Trophoblast cell (in vitro differentiated cells and primary cell): ENCODE results near the gene HUS1.

Source experiments
- DNase-seq, 2 donors: peaks; one replicate each; pipeline ENCODE4 v3.0.0-alpha.2; 2016
- H2AFZ ChIP-seq: 2 replicates; pipeline ENCODE4 v1.6.1; 2013; ENCODE audit warnings: low read length, moderate library complexity, mild to moderate bottlenecking; ENCODE audit not compliant: insufficient read depth, poor library complexity
- H2AK5ac ChIP-seq: 2 replicates; pipeline ENCODE4 v1.6.1; 2013; ENCODE audit warnings: mild to moderate bottlenecking, low read length
- H2BK120ac ChIP-seq: 2 replicates; pipeline ENCODE4 v1.6.1; 2013; ENCODE audit warnings: low read length, mild to moderate bottlenecking, moderate library complexity; ENCODE audit not compliant: insufficient read depth, poor library complexity
- H2BK12ac ChIP-seq: 2 replicates; pipeline ENCODE4 v1.6.1; 2013; ENCODE audit warnings: mild to moderate bottlenecking, low read length, moderate library complexity
- H2BK5ac ChIP-seq: 2 replicates; pipeline ENCODE4 v1.6.1; 2013; ENCODE audit warnings: low read length, low read depth, moderate library complexity, mild to moderate bottlenecking; ENCODE audit not compliant: poor library complexity
- H3K14ac ChIP-seq: 2 replicates; pipeline ENCODE4 v1.6.1; 2013; ENCODE audit warnings: mild to moderate bottlenecking, low read length
- H3K18ac ChIP-seq: 2 replicates; pipeline ENCODE4 v1.6.1; 2013; ENCODE audit warnings: mild to moderate bottlenecking, low read length
- H3K23ac ChIP-seq: 2 replicates; pipeline ENCODE4 v1.6.1; 2013; ENCODE audit warnings: low read length
- H3K27ac ChIP-seq: 2 replicates; pipeline ENCODE4 v1.5.1; 2013; ENCODE audit warnings: low read depth, mild to moderate bottlenecking, inconsistent platforms, low read length, moderate library complexity
- H3K27me3 ChIP-seq: 2 replicates; pipeline ENCODE4 v1.6.1; 2013; ENCODE audit warnings: inconsistent platforms, mild to moderate bottlenecking, low read length, moderate library complexity; ENCODE audit not compliant: insufficient read depth
- H3K36me3 ChIP-seq, 2 experiments: 1 replicate in 1 of 2; 2 replicates in 1 of 2; pipeline ENCODE4 v1.6.1; 2013; ENCODE audit warnings: low read length in 2 of 2, mild to moderate bottlenecking in 2 of 2, moderate library complexity in 1 of 2; ENCODE audit not compliant: insufficient read depth in 2 of 2, control insufficient read depth in 1 of 2
- H3K4ac ChIP-seq: 2 replicates; pipeline ENCODE4 v1.6.1; 2013; ENCODE audit warnings: low read depth, mild to moderate bottlenecking, low read length, moderate library complexity
- H3K4me1 ChIP-seq, 2 experiments: 1 replicate in 1 of 2; 2 replicates in 1 of 2; pipeline ENCODE4 v1.6.1; 2013; ENCODE audit warnings: low read length in 2 of 2, mild to moderate bottlenecking in 2 of 2, moderate library complexity in 1 of 2; ENCODE audit not compliant: insufficient read depth in 2 of 2, control insufficient read depth in 1 of 2
- H3K4me2 ChIP-seq: 2 replicates; pipeline ENCODE4 v1.6.1; 2013; ENCODE audit warnings: inconsistent platforms, mild to moderate bottlenecking, low read length, moderate library complexity
- H3K4me3 ChIP-seq: 2 replicates; pipeline ENCODE4 v1.5.1; 2013; ENCODE audit warnings: mild to moderate bottlenecking, low read depth, low read length, inconsistent platforms
- H3K79me1 ChIP-seq: one replicate; pipeline ENCODE4 v1.6.1; 2013; ENCODE audit warnings: low read length
- H3K79me2 ChIP-seq: 2 replicates; pipeline ENCODE4 v1.6.1; 2013; ENCODE audit warnings: low read length, mild to moderate bottlenecking; ENCODE audit not compliant: control insufficient read depth, insufficient read depth, poor library complexity
- H3K9ac ChIP-seq: 2 replicates; pipeline ENCODE4 v1.6.1; 2013; ENCODE audit warnings: mild to moderate bottlenecking, low read length
- H3K9me3 ChIP-seq: 2 replicates; pipeline ENCODE4 v1.6.1; 2013; ENCODE audit warnings: low read depth, mild to moderate bottlenecking, control low read depth, inconsistent platforms, low read length; ENCODE audit not compliant: insufficient read depth
- H4K12ac ChIP-seq: 2 replicates; pipeline ENCODE4 v1.6.1; 2013; ENCODE audit warnings: low read depth, mild to moderate bottlenecking, low read length, moderate library complexity
- H4K8ac ChIP-seq: 2 replicates; pipeline ENCODE4 v1.6.1; 2013; ENCODE audit warnings: low read depth, mild to moderate bottlenecking, low read length, moderate library complexity
- H4K91ac ChIP-seq: one replicate; pipeline ENCODE4 v1.6.1; 2013; ENCODE audit warnings: low read depth, mild to moderate bottlenecking, low read length, moderate library complexity
- WGBS: extraction: QIAGEN DNeasy Blood & Tissue Kit; methylation state at CpG from one replicate; pipeline ENCODE4 v1.1.7; 2013; ENCODE audit warnings: missing lambda C conversion rate; ENCODE audit not compliant: insufficient read length, insufficient coverage; ENCODE audit errors: extremely low coverage; 5-methylcytosine and 5-hydroxymethylcytosine counted together

HUS1 gene

GRCh38 chr7:47956220-47956619 is 23.2 kb downstream of the HUS1 start:
- no peak overlapping the region for H4K91ac ChIP-seq
- WGBS = no CpG with 5 or more reads among the region's 6 CpGs
- no peak overlapping the region for H4K12ac ChIP-seq
- H3K4me1 ChIP-seq = no peaks in the 10 kb centered on the region
- no peak overlapping the region for H3K23ac ChIP-seq
- H3K4ac ChIP-seq = no peak overlapping the region
- H3K14ac ChIP-seq = no peak overlapping the region
- no peak overlapping the region for H3K4me3 ChIP-seq
- no peaks in the 10 kb centered on the region for H3K79me1 ChIP-seq
- no peak overlapping the region for H3K18ac ChIP-seq
- H2BK120ac ChIP-seq = no peak overlapping the region
- H2BK12ac ChIP-seq = no peak overlapping the region
- DNase-seq = no peak
- H3K27ac ChIP-seq = no peak overlapping the region
- no peaks in the 10 kb centered on the region for H3K9me3 ChIP-seq
- H2AFZ ChIP-seq = no peak overlapping the region
- no peak overlapping the region for H3K9ac ChIP-seq
- H2BK5ac ChIP-seq = no peak overlapping the region
- no peaks in the 10 kb centered on the region for H3K27me3 ChIP-seq
- peaks cover under 1 to 15% of the 10 kb centered on the region in 2 experiments for H3K36me3 ChIP-seq
- no peak overlapping the region for H2AK5ac ChIP-seq
- no peaks in the 10 kb centered on the region for H3K79me2 ChIP-seq
- H4K8ac ChIP-seq = no peak overlapping the region
- no peak overlapping the region for H3K4me2 ChIP-seq

GRCh38 chr7:47954231-47954911 is 25.0 kb downstream of the HUS1 start:
- Histone ChIP-seq H3K79me2 (no peaks in the 10 kb centered on the region), H4K12ac (no peak overlapping the region), H3K18ac (no peak overlapping the region), H3K27ac (no peak overlapping the region), H2BK12ac (no peak overlapping the region), H3K4me3 (no peak overlapping the region), H4K8ac (no peak overlapping the region), H3K4me2 (no peak overlapping the region), H3K4me1 (no peaks in the 10 kb centered on the region), H4K91ac (no peak overlapping the region), H2BK120ac (no peak overlapping the region), H3K4ac (no peak overlapping the region), H3K23ac (no peak overlapping the region), H3K79me1 (no peaks in the 10 kb centered on the region), H2BK5ac (no peak overlapping the region), H2AFZ (no peak overlapping the region), H3K14ac (no peak overlapping the region), H2AK5ac (no peak overlapping the region), H3K9ac (no peak overlapping the region), H3K27me3 (no peaks in the 10 kb centered on the region), H3K36me3 (peaks cover 0 to 15% of the 10 kb centered on the region in 2 experiments), H3K9me3 (no peaks in the 10 kb centered on the region)
- DNase-seq = no peak
- no CpG with 5 or more reads among the region's 4 CpGs for whole genome bisulfite sequencing

GRCh38 chr7:47953822-47954221 is 25.6 kb downstream of the HUS1 start:
- Histone ChIP-seq H3K18ac (no peak overlapping the region), H3K79me1 (no peaks in the 10 kb centered on the region), H3K27ac (no peak overlapping the region), H3K36me3 (peaks cover 0 to 15% of the 10 kb centered on the region in 2 experiments), H4K8ac (no peak overlapping the region), H3K4ac (no peak overlapping the region), H2BK5ac (no peak overlapping the region), H3K23ac (no peak overlapping the region), H3K4me3 (no peak overlapping the region), H4K12ac (no peak overlapping the region), H4K91ac (no peak overlapping the region), H3K4me2 (no peak overlapping the region), H3K4me1 (peaks cover 0 to under 1% of the 10 kb centered on the region in 2 experiments), H3K79me2 (no peaks in the 10 kb centered on the region), H2AFZ (no peak overlapping the region), H2AK5ac (no peak overlapping the region), H3K9ac (no peak overlapping the region), H3K27me3 (no peaks in the 10 kb centered on the region), H3K14ac (no peak overlapping the region), H2BK120ac (no peak overlapping the region), H3K9me3 (no peaks in the 10 kb centered on the region), H2BK12ac (no peak overlapping the region)
- no peak for DNase-seq
- no CpG with 5 or more reads among the region's 4 CpGs for WGBS

GRCh38 chr7:47952224-47952623 is 27.2 kb downstream of the HUS1 start:
- Histone ChIP-seq H2AK5ac (no peak overlapping the region), H3K18ac (no peak overlapping the region), H3K4me3 (no peak overlapping the region), H2BK120ac (no peak overlapping the region), H3K23ac (no peak overlapping the region), H3K27me3 (no peaks in the 10 kb centered on the region), H3K27ac (no peak overlapping the region), H2AFZ (no peak overlapping the region), H3K9ac (no peak overlapping the region), H4K91ac (no peak overlapping the region), H3K4me1 (peaks cover 0 to 8% of the 10 kb centered on the region in 2 experiments), H3K79me1 (no peaks in the 10 kb centered on the region), H3K79me2 (no peaks in the 10 kb centered on the region), H3K14ac (no peak overlapping the region), H4K8ac (no peak overlapping the region), H2BK12ac (no peak overlapping the region), H3K4me2 (no peak overlapping the region), H3K9me3 (no peaks in the 10 kb centered on the region), H2BK5ac (no peak overlapping the region), H3K36me3 (peaks cover 0 to 15% of the 10 kb centered on the region in 2 experiments), H3K4ac (no peak overlapping the region), H4K12ac (no peak overlapping the region)
- no peak for DNase-seq
- no CpG with 5 or more reads among the region's 4 CpGs for WGBS
